CD8-positive, alpha-beta memory T cell (primary cell): ENCODE measurements around the gene GRM7. TPM values are rescaled to one million over a fixed set of nuclear protein-coding genes. Genes with fewer than 3 reads are reported as not detected.

Experiments
- CTCF ChIA-PET: fragments of 350-600 bp; sonication (Branson Sonifier 250); formaldehyde crosslinking; loops from one replicate; lab custom pipeline; 2021; ENCODE audit warnings: antibody characterized with exemption; lab: Charles Lee
- POLR2A ChIA-PET: fragments of 350-600 bp; sonication (Branson Sonifier 250); formaldehyde crosslinking; loops from one replicate; lab custom pipeline; 2021; ENCODE audit warnings: antibody characterized with exemption; lab: Charles Lee
- DNase-seq, 5 donors: peaks; one replicate each; pipeline versions ENCODE4 v3.0.0 to v3.0.0-alpha.2; 2020 to 2022; ENCODE audit warnings: mixed read lengths in 1 of 5
- H3K27ac ChIP-seq: one replicate; pipeline ENCODE4 v1.7.0; 2013; ENCODE audit warnings: low read depth, mild to moderate bottlenecking, low read length, moderate library complexity
- H3K27me3 ChIP-seq: 2 replicates; pipeline ENCODE4 v1.7.0; 2013; ENCODE audit warnings: low read length, mild to moderate bottlenecking; ENCODE audit not compliant: insufficient read depth, poor library complexity, severe bottlenecking
- H3K36me3 ChIP-seq: 2 replicates; pipeline ENCODE4 v1.7.0; 2013; ENCODE audit warnings: mild to moderate bottlenecking, low read length, moderate library complexity; ENCODE audit not compliant: insufficient read depth
- H3K4me1 ChIP-seq: 2 replicates; pipeline ENCODE4 v1.7.0; 2013; ENCODE audit warnings: mild to moderate bottlenecking, low read length, moderate library complexity; ENCODE audit not compliant: insufficient read depth
- H3K4me3 ChIP-seq: 2 replicates; pipeline ENCODE4 v1.7.0; 2013; ENCODE audit warnings: mild to moderate bottlenecking, low read length
- H3K9me3 ChIP-seq: 2 replicates; pipeline ENCODE4 v1.7.0; 2013; ENCODE audit warnings: mild to moderate bottlenecking, low read length
- H3K27ac Mint-ChIP-seq, 8 donors: one replicate each; pipeline ENCODE4 v1.8.0; 2020 to 2021; ENCODE audit warnings: mixed read lengths in 8 of 8, mild to moderate bottlenecking in 6 of 8, inconsistent platforms in 3 of 8, moderate library complexity in 3 of 8
- H3K27me3 Mint-ChIP-seq, 2 donors: one replicate each; pipeline ENCODE4 v1.8.0; 2020 to 2021; ENCODE audit warnings: mixed read lengths in 2 of 2, mild to moderate bottlenecking in 1 of 2, moderate library complexity in 1 of 2
- H3K36me3 Mint-ChIP-seq, 3 donors: one replicate each; pipeline ENCODE4 v1.8.0; 2020 to 2021; ENCODE audit warnings: mixed read lengths in 3 of 3, inconsistent platforms in 1 of 3, mild to moderate bottlenecking in 1 of 3
- H3K4me1 Mint-ChIP-seq, 3 donors: one replicate each; pipeline ENCODE4 v1.8.0; 2020 to 2021; ENCODE audit warnings: mixed read lengths in 3 of 3, inconsistent platforms in 1 of 3, mild to moderate bottlenecking in 1 of 3
- H3K4me3 Mint-ChIP-seq, 7 donors: one replicate each; pipeline ENCODE4 v1.8.0; 2020 to 2021; ENCODE audit warnings: mixed read lengths in 7 of 7, mild to moderate bottlenecking in 6 of 7, moderate library complexity in 4 of 7, inconsistent platforms in 2 of 7
- H3K9me3 Mint-ChIP-seq, 5 donors: one replicate each; pipeline ENCODE4 v1.8.0; 2020 to 2022; ENCODE audit warnings: mixed read lengths in 5 of 5, mild to moderate bottlenecking in 3 of 5, moderate library complexity in 2 of 5, inconsistent platforms in 1 of 5
- polyA plus RNA-seq: library from polyadenylated mRNA; unstranded; fragments of 300-500 nt; fragmentation: Illumina TruSeq; gene quantifications from one replicate; pipeline ENCODE4 v1.2.3, GENCODE V29; 2021
- total RNA-seq, 2 experiments: library from RNA; stranded (reverse); gene quantifications; one replicate each; pipeline ENCODE4 v1.2.3, GENCODE V29; 2021

GRM7 gene
- total and polyA plus RNA-seq, 3 experiments from 2014 or later, result not detected

DNA sequence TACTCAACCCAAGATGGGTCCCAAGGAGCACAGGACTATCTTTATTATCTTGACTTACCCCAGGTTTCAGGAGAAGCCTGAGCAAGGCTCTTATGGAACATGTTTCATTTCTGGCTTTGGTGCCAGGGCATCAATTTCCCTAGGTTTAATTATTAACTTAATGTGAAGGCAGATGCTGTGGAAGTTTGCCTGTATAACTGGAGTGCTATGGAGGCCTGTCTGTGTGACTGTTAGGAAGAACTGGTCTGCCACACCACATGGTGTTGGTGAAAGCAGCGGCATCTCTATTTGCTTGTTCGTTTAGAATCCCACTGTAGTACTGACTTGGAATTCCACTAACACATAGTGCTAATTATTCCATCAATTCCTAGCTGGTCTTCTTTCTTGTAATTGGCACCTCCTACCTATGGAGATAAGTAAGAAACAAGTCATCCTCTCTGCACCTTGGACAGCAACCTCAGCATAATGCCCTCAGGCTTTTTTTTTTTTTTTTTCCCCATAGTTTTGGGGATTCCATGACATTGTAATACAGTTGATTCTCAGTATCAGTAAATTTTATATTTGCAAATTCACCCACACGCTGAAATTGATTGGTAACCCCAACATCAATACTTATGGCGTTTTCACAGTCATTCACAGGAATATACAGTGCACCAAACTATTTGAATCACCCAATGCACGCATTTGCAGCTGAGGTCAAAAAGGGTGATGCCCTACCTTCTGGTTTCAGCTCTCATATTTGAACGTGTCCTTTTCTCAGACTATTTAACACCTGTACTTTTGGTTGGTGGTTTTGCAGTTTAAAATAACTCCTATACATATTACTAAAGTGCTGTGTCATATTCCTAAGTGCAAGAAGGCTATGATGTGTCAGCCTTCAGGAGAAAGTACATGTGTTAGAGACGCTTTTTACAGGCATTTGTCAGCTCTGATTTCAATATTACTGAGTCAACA, 867.9 kb downstream of the GRM7 start:
- Histone ChIP-seq H3K9me3 (no peaks in the 10 kb centered on the region), H3K4me1 (no peaks in the 10 kb centered on the region), H3K27ac (no peak overlapping the region), H3K4me3 (no peak overlapping the region), H3K27me3 (no peaks in the 10 kb centered on the region), H3K36me3 (no peaks in the 10 kb centered on the region)
- Mint-ChIP-seq H3K4me1 (no peaks in the 10 kb centered on the region), H3K27me3 (peaks cover 0 to 1% of the 10 kb centered on the region in 2 donors), H3K27ac (no peak overlapping the region), H3K36me3 (no peaks in the 10 kb centered on the region), H3K9me3 (peaks cover 0 to 3% (median 0%) of the 10 kb centered on the region in 5 donors), H3K4me3 (no peak overlapping the region)
- POLR2A ChIA-PET, result no interaction called here
- DNase-seq, result no peak
- CTCF ChIA-PET, result no interaction called here

DNA sequence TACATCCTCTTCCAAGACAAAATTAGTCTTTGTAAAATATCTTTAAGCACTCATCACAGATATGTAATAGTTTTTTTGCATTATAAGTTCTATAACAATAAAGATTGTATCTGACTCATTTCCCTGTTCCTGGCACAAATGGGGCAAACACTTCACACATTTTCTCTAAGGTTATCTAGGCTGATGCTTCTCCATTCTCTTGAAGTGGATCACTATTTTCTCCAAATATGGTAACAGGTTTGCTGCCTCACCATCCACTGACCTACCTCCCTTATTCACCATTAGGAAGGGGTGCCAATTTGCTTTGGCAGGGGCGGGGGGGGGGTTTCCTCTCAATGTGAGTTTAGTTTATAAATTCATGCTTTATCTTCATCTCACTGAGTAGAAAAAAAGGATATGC, 873.0 kb downstream of the GRM7 start:
- DNase-seq, result no peak
- POLR2A ChIA-PET, result no interaction called here
- Histone ChIP-seq H3K4me3 (no peak overlapping the region), H3K36me3 (no peaks in the 10 kb centered on the region), H3K27ac (no peak overlapping the region), H3K27me3 (no peaks in the 10 kb centered on the region), H3K4me1 (no peaks in the 10 kb centered on the region), H3K9me3 (no peaks in the 10 kb centered on the region)
- Mint-ChIP-seq H3K4me3 (no peak overlapping the region), H3K27me3 (no peaks in the 10 kb centered on the region), H3K36me3 (no peaks in the 10 kb centered on the region), H3K27ac (no peak overlapping the region), H3K4me1 (no peaks in the 10 kb centered on the region), H3K9me3 (peaks cover 0 to 3% (median 0%) of the 10 kb centered on the region in 5 donors)
- CTCF ChIA-PET, result no interaction called here

GRCh38 chr3:7734456-7734855, 873.5 kb downstream of the GRM7 start:
- H3K9me3 Mint-ChIP-seq, result peaks cover 0 to 3% (median 0%) of the 10 kb centered on the region in 5 donors
- ChIA-PET POLR2A (no interaction called here), CTCF (no interaction called here)
- H3K27ac ChIP-seq, result no peak overlapping the region
- no peaks in the 10 kb centered on the region for H3K36me3 ChIP-seq
- no peaks in the 10 kb centered on the region for H3K4me1 Mint-ChIP-seq
- H3K27ac Mint-ChIP-seq, result no peak overlapping the region
- no peaks in the 10 kb centered on the region for H3K36me3 Mint-ChIP-seq
- no peak overlapping the region for H3K4me3 Mint-ChIP-seq
- H3K4me3 ChIP-seq, result no peak overlapping the region
- DNase-seq, result no peak
- H3K27me3 ChIP-seq, result no peaks in the 10 kb centered on the region
- no peaks in the 10 kb centered on the region for H3K4me1 ChIP-seq
- no peaks in the 10 kb centered on the region for H3K9me3 ChIP-seq
- H3K27me3 Mint-ChIP-seq, result no peaks in the 10 kb centered on the region

DNA sequence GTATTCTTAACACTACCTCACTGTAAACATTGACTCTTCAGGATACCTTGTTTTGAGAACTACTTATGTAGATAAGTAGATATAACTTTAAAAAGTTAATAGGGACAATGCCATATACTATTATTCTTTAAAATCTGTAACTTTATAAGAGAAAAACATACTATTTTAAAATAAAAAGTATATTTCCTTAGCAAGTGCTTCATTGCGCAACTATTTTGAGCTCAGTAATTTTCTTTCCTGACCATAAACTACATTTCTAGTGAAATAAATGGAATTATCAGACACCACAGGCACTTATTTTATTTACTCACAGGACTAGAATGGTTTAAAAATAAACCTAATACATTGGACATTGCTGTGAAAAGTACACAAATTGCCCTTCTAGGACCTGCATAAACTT, 876.3 kb downstream of the GRM7 start:
- Mint-ChIP-seq H3K36me3 (peaks cover 0 to 1% (median 0%) of the 10 kb centered on the region in 3 donors), H3K4me1 (no peaks in the 10 kb centered on the region), H3K27ac (no peak overlapping the region), H3K4me3 (no peak overlapping the region), H3K27me3 (no peaks in the 10 kb centered on the region), H3K9me3 (peaks cover 0 to under 1% (median 0%) of the 10 kb centered on the region in 5 donors)
- ChIA-PET CTCF (no interaction called here), POLR2A (no interaction called here)
- no peaks in the 10 kb centered on the region for H3K36me3 ChIP-seq
- no peaks in the 10 kb centered on the region for H3K9me3 ChIP-seq
- H3K4me3 ChIP-seq, result no peak overlapping the region
- H3K27me3 ChIP-seq, result no peaks in the 10 kb centered on the region
- no peaks in the 10 kb centered on the region for H3K4me1 ChIP-seq
- DNase-seq, result no peak
- no peak overlapping the region for H3K27ac ChIP-seq

- Mint-ChIP-seq H3K36me3 (peaks cover 0 to 1% (median 0%) of the 10 kb centered on the region in 3 donors), H3K4me3 (no peak overlapping the region), H3K9me3 (peaks cover 0 to 4% (median 0%) of the 10 kb centered on the region in 5 donors), H3K27me3 (no peaks in the 10 kb centered on the region), H3K4me1 (no peaks in the 10 kb centered on the region), H3K27ac (no peak overlapping the region)
- CTCF ChIA-PET, result no interaction called here
- POLR2A ChIA-PET, result no interaction called here
- Histone ChIP-seq H3K27ac (no peak overlapping the region), H3K36me3 (no peaks in the 10 kb centered on the region), H3K9me3 (no peaks in the 10 kb centered on the region), H3K4me1 (no peaks in the 10 kb centered on the region), H3K4me3 (no peak overlapping the region), H3K27me3 (no peaks in the 10 kb centered on the region)
- DNase-seq, result no peak
Observed at GRCh38 chr3:7739754-7740153, 878.8 kb downstream of the GRM7 start.

GRCh38 chr3:7740458-7740857, 879.5 kb downstream of the GRM7 start:
- CTCF ChIA-PET, result no interaction called here

GRCh38 chr3:7744850-7745249, 883.9 kb downstream of the GRM7 start:
- H3K27me3 ChIP-seq, result no peaks in the 10 kb centered on the region
- H3K4me1 Mint-ChIP-seq, result no peaks in the 10 kb centered on the region
- no peaks in the 10 kb centered on the region for H3K4me1 ChIP-seq
- no peak for DNase-seq
- H3K9me3 Mint-ChIP-seq, result peaks cover 0 to 4% (median 0%) of the 10 kb centered on the region in 5 donors
- no peak overlapping the region for H3K4me3 ChIP-seq
- H3K27ac Mint-ChIP-seq, result no peak overlapping the region
- no peak overlapping the region for H3K27ac ChIP-seq
- POLR2A ChIA-PET, result no interaction called here
- CTCF ChIA-PET, result no interaction called here
- no peak overlapping the region for H3K4me3 Mint-ChIP-seq
- peaks cover 0 to 1% (median 0%) of the 10 kb centered on the region in 3 donors for H3K36me3 Mint-ChIP-seq
- H3K27me3 Mint-ChIP-seq, result no peaks in the 10 kb centered on the region
- no peaks in the 10 kb centered on the region for H3K9me3 ChIP-seq
- H3K36me3 ChIP-seq, result no peaks in the 10 kb centered on the region

More at GRCh38 chr3:7740458-7740857, 879.5 kb downstream of the GRM7 start:
- peaks cover 0 to 4% (median 0%) of the 10 kb centered on the region in 5 donors for H3K9me3 Mint-ChIP-seq
- H3K27ac Mint-ChIP-seq, result no peak overlapping the region
- no peak overlapping the region for H3K4me3 Mint-ChIP-seq
- H3K4me1 Mint-ChIP-seq, result no peaks in the 10 kb centered on the region
- no peak overlapping the region for H3K4me3 ChIP-seq
- DNase-seq, result no peak
- no peaks in the 10 kb centered on the region for H3K36me3 ChIP-seq
- H3K27me3 ChIP-seq, result no peaks in the 10 kb centered on the region
- H3K27ac ChIP-seq, result no peak overlapping the region
- POLR2A ChIA-PET, result no interaction called here
- H3K27me3 Mint-ChIP-seq, result no peaks in the 10 kb centered on the region
- no peaks in the 10 kb centered on the region for H3K4me1 ChIP-seq
- peaks cover 0 to 1% (median 0%) of the 10 kb centered on the region in 3 donors for H3K36me3 Mint-ChIP-seq
- H3K9me3 ChIP-seq, result no peaks in the 10 kb centered on the region

- Mint-ChIP-seq H3K4me3 (no peak overlapping the region), H3K36me3 (peaks cover 0 to 1% (median 0%) of the 10 kb centered on the region in 3 donors), H3K4me1 (no peaks in the 10 kb centered on the region), H3K9me3 (peaks cover 0 to 4% (median 0%) of the 10 kb centered on the region in 5 donors), H3K27ac (peak overlapping the region in 1 of 8 donors; percentile 10), H3K27me3 (no peaks in the 10 kb centered on the region)
- no peak for DNase-seq
- H3K36me3 ChIP-seq, result no peaks in the 10 kb centered on the region
- ChIA-PET CTCF (no interaction called here), POLR2A (no interaction called here)
- H3K4me1 ChIP-seq, result no peaks in the 10 kb centered on the region
- H3K9me3 ChIP-seq, result no peaks in the 10 kb centered on the region
- no peak overlapping the region for H3K4me3 ChIP-seq
- H3K27me3 ChIP-seq, result no peaks in the 10 kb centered on the region
- H3K27ac ChIP-seq, result no peak overlapping the region
Observed at GRCh38 chr3:7745711-7746110, 884.8 kb downstream of the GRM7 start.
